ENCODE measurements around the gene NACA2.
"Not testable (repeated sequence)": the region's sequence is repeated elsewhere in the genome, so short reads cannot be mapped to it uniquely, and the experiment has no call there.

Gene NACA2

DNA sequence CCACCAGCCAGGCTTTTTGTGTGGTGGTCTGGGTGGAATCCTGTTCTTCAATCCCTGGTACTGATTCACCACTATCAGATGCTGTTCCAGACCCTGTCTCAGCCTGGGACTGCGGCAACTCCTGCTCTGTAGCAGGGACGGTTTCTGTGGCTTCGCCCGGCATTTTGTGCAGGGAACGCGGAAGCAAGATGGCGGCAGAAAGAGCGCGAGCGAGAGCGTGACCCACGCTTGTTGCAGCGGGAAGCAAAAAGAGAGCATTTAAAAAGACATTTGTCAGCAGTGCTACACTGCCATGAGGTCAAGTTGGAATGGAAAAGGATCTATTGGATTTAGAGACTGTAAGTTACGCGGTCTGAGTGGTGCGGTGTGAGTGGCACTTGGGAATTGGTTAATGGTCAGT lies at the start of gene NACA2:
Gene NACA2 (minus strand): TSS at position 202 of the 400 bp plus-strand sequence. CDS start 39 bp downstream, at position 163.
- DNase-seq (ENCODE audit: low spot score): no peak

DNA sequence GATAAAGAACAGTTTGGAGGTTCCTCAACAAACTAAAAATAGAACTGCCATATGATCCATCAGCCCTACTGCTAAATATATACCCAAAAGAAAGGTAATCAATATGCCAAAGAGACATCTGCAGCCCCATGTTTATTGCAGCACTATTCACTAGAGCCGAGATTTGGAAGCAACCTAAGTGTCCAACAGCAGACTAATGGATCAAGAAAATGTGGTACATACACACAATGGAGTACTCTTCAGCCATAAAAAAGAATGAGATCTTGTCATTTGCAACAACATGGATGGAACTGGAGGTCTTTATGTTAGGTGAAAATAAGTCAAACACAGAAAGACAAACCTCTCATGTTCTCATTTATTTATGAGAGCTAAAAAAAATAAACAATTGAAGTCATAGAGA lies 48.8 kb upstream of the NACA2 start:
- DNase-seq (ENCODE audit: low spot score): no peak

GRCh38 chr17:61638087-61638486 lies 47.1 kb upstream of the NACA2 start:
- no peak for DNase-seq (ENCODE audit: low spot score)

- DNase-seq (ENCODE audit: low spot score): peak; percentile 44
These were observed 45.0 kb upstream of the NACA2 start for GRCh38 chr17:61635913-61636432.

DNA sequence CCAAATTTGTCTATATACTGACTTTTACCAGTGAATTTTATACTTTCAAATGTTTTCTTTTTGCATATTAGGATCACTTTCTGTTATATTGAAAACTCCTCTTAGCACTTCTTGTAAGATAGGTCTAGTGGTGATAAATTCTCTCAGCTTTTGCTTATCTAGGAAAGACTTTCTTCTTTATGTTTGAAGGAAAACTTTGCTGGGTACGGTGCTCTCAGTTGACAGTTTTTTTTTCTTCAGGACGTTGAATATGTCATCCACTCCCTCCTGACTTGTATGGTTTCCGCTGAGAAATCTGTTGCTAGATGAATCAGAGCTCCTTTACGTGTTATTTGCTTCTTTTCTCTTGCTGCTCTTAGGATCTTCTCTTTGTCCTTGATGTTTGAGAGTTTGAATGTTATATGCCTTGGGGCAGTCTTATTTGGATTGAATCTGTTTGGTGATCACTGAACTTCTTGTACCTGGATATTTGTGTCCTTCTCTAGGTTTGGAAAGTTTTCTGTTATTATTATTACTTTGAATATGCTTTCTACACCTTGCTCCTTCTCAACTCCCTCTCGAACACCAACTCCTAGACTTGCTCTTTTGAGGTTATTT lies 44.0 kb upstream of the NACA2 start:
- no peak for DNase-seq (ENCODE audit: low spot score)

- DNase-seq (ENCODE audit: low spot score): no peak
These were observed 43.1 kb upstream of the NACA2 start for GRCh38 chr17:61634011-61634539.

DNA sequence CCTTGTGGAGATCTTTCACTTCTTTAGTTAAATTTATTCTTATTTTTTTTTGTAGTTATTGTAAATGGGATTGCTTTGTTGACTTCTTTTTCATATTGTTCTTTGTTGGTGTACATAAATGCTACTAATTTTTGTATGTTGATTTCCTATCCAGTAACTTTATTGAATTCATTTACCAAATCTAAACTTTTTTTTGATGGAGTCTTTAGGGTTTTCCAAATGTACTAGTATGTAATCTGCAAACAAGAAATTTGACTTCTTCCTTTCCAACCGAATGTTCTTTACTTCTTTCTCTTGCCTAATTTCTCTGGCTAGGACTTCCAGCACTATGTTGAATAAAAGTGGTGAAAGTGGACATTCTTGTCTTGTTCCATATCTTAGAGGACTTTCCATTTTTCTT lies 41.8 kb upstream of the NACA2 start:
- no peak for DNase-seq (ENCODE audit: low spot score)

DNA sequence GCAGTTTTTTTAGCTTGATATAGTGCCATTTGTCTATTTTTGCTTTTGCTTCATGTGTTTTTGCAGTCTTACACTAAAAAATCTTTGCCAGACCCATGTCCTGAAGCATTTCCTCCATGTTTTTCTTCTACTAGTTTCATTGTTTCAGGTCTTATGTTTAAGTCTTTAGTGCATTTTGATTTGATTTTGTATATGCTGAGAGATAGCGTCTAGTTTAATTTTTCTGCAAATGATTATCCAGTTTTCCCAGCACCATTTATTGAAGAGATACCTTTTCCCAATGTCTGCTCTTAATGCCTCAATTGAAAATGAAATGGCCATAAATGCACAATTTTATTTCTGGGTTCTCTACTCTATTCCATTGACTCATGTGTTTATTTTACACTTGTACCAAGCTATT lies 40.8 kb upstream of the NACA2 start:
- DNase-seq (ENCODE audit: low spot score): no peak

GRCh38 chr17:61628158-61628557 lies 37.1 kb upstream of the NACA2 start:
- not testable (repeated sequence) for DNase-seq (ENCODE audit: low spot score)

GRCh38 chr17:61627658-61628057 lies 36.6 kb upstream of the NACA2 start:
- DNase-seq (ENCODE audit: low spot score): no peak

GRCh38 chr17:61627125-61627524 lies 36.1 kb upstream of the NACA2 start:
- DNase-seq (ENCODE audit: low spot score): no peak

- no peak for DNase-seq (ENCODE audit: low spot score)
These were observed 34.5 kb upstream of the NACA2 start for GRCh38 chr17:61625564-61625963.

DNA sequence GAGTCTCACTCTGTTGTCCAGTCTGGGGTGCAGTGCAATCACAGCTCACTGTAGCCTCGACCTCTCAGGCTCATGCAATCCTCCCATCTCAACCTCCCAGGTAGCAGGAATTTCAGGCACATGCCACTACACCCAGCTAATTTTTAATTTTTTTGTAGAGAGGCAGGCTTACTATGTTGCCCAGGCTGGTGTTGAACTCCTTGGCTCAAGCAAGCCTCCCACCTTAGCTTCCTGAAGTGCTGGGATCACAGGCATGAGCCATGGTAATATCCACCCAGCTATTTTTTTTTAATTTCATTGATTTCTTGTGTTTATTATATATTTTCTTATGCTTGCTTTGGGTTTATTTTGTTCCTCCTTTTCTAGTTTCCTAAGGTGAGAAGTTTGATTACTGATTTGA lies 33.9 kb upstream of the NACA2 start:
- DNase-seq (ENCODE audit: low spot score): no peak

- no peak for DNase-seq (ENCODE audit: low spot score)
These were observed 30.3 kb upstream of the NACA2 start for GRCh38 chr17:61621317-61621716.

- no peak for DNase-seq (ENCODE audit: low spot score)
These were observed 28.9 kb upstream of the NACA2 start for GRCh38 chr17:61619953-61620352.

DNA sequence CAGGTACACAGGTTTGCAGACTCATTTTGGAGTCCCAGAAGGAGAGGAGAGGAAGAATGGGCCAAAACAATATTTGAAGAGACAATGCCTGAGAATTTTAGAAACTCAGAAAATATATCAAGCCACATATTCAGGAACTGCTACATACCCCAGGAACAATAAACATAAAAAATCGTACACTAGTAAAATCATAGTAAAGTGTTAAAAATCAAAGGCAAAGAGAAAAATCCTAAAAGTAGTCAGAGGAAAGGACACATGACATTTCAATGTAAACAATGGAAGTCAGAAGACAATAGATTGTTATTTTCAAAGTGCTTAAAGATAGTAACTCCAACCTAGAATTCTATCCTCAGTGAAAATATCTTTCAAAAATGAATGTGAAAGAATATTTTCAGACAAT lies 28.5 kb upstream of the NACA2 start:
- peak; percentile 17 for DNase-seq (ENCODE audit: low spot score)

- no peak for DNase-seq (ENCODE audit: low spot score)
These were observed 27.9 kb upstream of the NACA2 start for GRCh38 chr17:61618950-61619349.

DNA sequence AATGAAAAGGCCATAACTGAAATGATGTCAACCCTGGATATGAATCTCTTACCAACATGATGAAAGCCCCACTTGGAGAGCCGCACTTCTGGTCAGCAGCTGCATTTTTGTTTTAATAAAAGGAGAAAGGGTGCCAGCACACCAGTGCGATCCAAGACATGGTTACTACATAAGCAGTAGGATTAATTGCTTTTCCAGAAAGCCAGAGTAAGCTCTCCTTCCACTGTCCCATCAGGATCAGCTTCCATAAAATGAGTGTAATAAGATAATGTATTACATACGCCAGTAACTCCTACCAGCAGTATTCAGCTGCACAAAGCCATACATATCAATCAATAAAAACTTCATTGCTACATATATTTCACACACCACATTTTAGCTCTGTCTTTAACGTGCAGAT lies 26.3 kb upstream of the NACA2 start:
- no peak for DNase-seq (ENCODE audit: low spot score)

- no peak for DNase-seq (ENCODE audit: low spot score)
These were observed 25.8 kb upstream of the NACA2 start for GRCh38 chr17:61616783-61617182.

GRCh38 chr17:61614219-61614618 lies 23.2 kb upstream of the NACA2 start:
- DNase-seq (ENCODE audit: low spot score): no peak

GRCh38 chr17:61611323-61611722 lies 20.3 kb upstream of the NACA2 start:
- DNase-seq (ENCODE audit: low spot score): no peak

DNA sequence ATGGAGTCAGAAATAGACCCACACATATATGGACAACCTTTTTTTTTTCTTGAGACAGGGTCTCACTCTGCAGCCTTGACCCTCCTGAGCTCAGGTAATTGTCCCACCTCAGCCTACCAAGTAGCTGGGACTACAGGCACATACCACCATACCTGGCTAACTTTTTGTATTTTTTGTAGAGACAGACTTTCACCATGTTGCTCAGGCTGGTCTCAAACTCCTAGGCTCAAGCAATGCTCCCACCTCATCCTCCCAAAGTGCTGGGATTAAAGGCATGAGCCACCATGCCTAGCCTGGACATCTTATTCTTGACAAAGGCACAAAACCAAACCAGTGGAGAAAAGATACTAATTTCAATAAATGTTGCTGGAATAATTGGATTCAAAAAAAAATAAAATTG lies 14.7 kb upstream of the NACA2 start:
- no peak for DNase-seq (ENCODE audit: low spot score)

GRCh38 chr17:61601297-61601696 lies 10.3 kb upstream of the NACA2 start:
- DNase-seq (ENCODE audit: low spot score): no peak

- DNase-seq (ENCODE audit: low spot score): no peak
These were observed 9.6 kb upstream of the NACA2 start for GRCh38 chr17:61600621-61601020.
